DND-41 (cell line): Measurements from ENCODE around the gene CARMIL3.
A peak's percentile ranks its signal among the peaks of the same experiment; 100 is the strongest.

Source experiments
- ATAC-seq: fragments of 200-7000 bp; cut with Tn5 transposase; 3 replicates; pipeline ENCODE4 v1.9.1; 2021; ENCODE audit warnings: low read depth; ENCODE audit not compliant: insufficient read depth
- DNase-seq: peaks from one replicate; pipeline ENCODE4 v3.0.0-alpha.2; 2020
- H2AFZ ChIP-seq: 2 replicates; pipeline ENCODE4 v1.6.0; 2012; ENCODE audit warnings: low read depth, low read length
- H3K27ac ChIP-seq: 2 replicates; pipeline ENCODE4 v1.5.1; 2012; ENCODE audit warnings: low read length, inconsistent platforms
- H3K27me3 ChIP-seq: fragments of 200-600 bp; sonication (generic); 2 replicates; pipeline ENCODE4 v1.6.0; 2012; ENCODE audit warnings: low read length, mild to moderate bottlenecking, inconsistent platforms; ENCODE audit not compliant: insufficient read depth, poor library complexity
- H3K36me3 ChIP-seq: 2 replicates; pipeline ENCODE4 v1.5.1; 2012; ENCODE audit warnings: low read length, inconsistent platforms; ENCODE audit not compliant: insufficient read depth
- H3K4me1 ChIP-seq: 2 replicates; pipeline ENCODE4 v1.5.1; 2012; ENCODE audit warnings: mild to moderate bottlenecking, low read length; ENCODE audit not compliant: insufficient read depth
- H3K4me2 ChIP-seq: 2 replicates; pipeline ENCODE4 v1.6.0; 2012; ENCODE audit warnings: mild to moderate bottlenecking, moderate library complexity, low read length, inconsistent platforms; ENCODE audit not compliant: insufficient read depth
- H3K4me3 ChIP-seq, 2 experiments: fragments of 200-600 bp in 1 of 2; shearing (Covaris generic) in 1 of 2; 2 replicates each; pipeline ENCODE4 v1.5.1; 2012 to 2016; ENCODE audit warnings: inconsistent platforms in 2 of 2, low read length in 2 of 2, mild to moderate bottlenecking in 2 of 2, low read depth in 1 of 2, moderate library complexity in 1 of 2
- H3K79me2 ChIP-seq: 2 replicates; pipeline ENCODE4 v1.6.0; 2012; ENCODE audit warnings: low read length, inconsistent platforms; ENCODE audit not compliant: insufficient read depth
- H3K9ac ChIP-seq: 2 replicates; pipeline ENCODE4 v1.6.0; 2012; ENCODE audit warnings: low read depth, mild to moderate bottlenecking, inconsistent platforms, low read length, moderate library complexity
- H3K9me3 ChIP-seq: 2 replicates; pipeline ENCODE4 v1.5.1; 2012; ENCODE audit warnings: low read length, moderate library complexity, mild to moderate bottlenecking, inconsistent platforms; ENCODE audit not compliant: insufficient read depth, severe bottlenecking
- H4K20me1 ChIP-seq: 2 replicates; pipeline ENCODE4 v1.6.0; 2012; ENCODE audit warnings: low read length; ENCODE audit not compliant: insufficient read depth
- CTCF ChIP-seq: IDR thresholded peaks from 2 replicates; pipeline ENCODE4 v1.5.1; 2012; ENCODE audit warnings: borderline replicate concordance, low read length, moderate library complexity, mild to moderate bottlenecking; ENCODE audit not compliant: poor library complexity, severe bottlenecking; ENCODE audit errors: extremely low read depth
- EZH2 ChIP-seq: IDR thresholded peaks from 3 replicates; pipeline ENCODE4 v1.6.1; 2012; ENCODE audit warnings: borderline replicate concordance, low read depth, mild to moderate bottlenecking, moderate library complexity, low read length, inconsistent platforms; ENCODE audit not compliant: severe bottlenecking

Gene CARMIL3

GRCh38 chr14:24108336-24108874 lies 56.6 kb downstream of the CARMIL3 start:
- H3K9ac ChIP-seq: peak overlapping the region; percentile 37; the same call in 1 of the 2 replicates
- no peak for DNase-seq
- no peak for TF ChIP-seq CTCF
- no peaks in the 10 kb centered on the region for H3K27me3 ChIP-seq
- H2AFZ ChIP-seq: peak overlapping the region; percentile 60
- H4K20me1 ChIP-seq: no peaks in the 10 kb centered on the region
- peaks cover 15% of the 10 kb centered on the region for H3K4me1 ChIP-seq
- H3K9me3 ChIP-seq: no peaks in the 10 kb centered on the region
- H3K79me2 ChIP-seq: peaks cover 2% of the 10 kb centered on the region
- peaks cover 6% of the 10 kb centered on the region for H3K36me3 ChIP-seq
- peak overlapping the region; percentile 25; the same call in 1 of the 2 replicates for H3K4me2 ChIP-seq
- no peak overlapping the region for H3K4me3 ChIP-seq
- H3K27ac ChIP-seq: peak overlapping the region; percentile 82
- no peak for ATAC-seq

- TF ChIP-seq CTCF (no peak), EZH2 (no peak)
- ATAC-seq: no peak
- no peak for DNase-seq
- no peak overlapping the region for H3K9ac ChIP-seq
- no peaks in the 10 kb centered on the region for H3K9me3 ChIP-seq
- no peaks in the 10 kb centered on the region for H3K36me3 ChIP-seq
- H3K4me3 ChIP-seq: no peak overlapping the region
- H4K20me1 ChIP-seq: no peaks in the 10 kb centered on the region
- peaks cover 6% of the 10 kb centered on the region for H3K79me2 ChIP-seq
- no peak overlapping the region for H3K27ac ChIP-seq
- H3K4me1 ChIP-seq: peaks cover 16% of the 10 kb centered on the region
- no peaks in the 10 kb centered on the region for H3K27me3 ChIP-seq
- no peak overlapping the region for H3K4me2 ChIP-seq
- no peak overlapping the region; the same call in 1 of the 2 replicates for H2AFZ ChIP-seq
These were observed 58.3 kb downstream of the CARMIL3 start for GRCh38 chr14:24110060-24110459.

GRCh38 chr14:24110523-24110922 lies 58.7 kb downstream of the CARMIL3 start:
- H2AFZ ChIP-seq: no peak overlapping the region
- DNase-seq (no peak), ATAC-seq (no peak)
- no peak overlapping the region for H3K4me3 ChIP-seq
- TF ChIP-seq CTCF (no peak), EZH2 (no peak)
- no peak overlapping the region for H3K27ac ChIP-seq
- peaks cover 10% of the 10 kb centered on the region for H3K79me2 ChIP-seq
- no peaks in the 10 kb centered on the region for H3K36me3 ChIP-seq
- H3K4me1 ChIP-seq: peaks cover 20% of the 10 kb centered on the region
- no peak overlapping the region for H3K4me2 ChIP-seq
- H3K27me3 ChIP-seq: no peaks in the 10 kb centered on the region
- no peak overlapping the region for H3K9ac ChIP-seq
- no peaks in the 10 kb centered on the region for H4K20me1 ChIP-seq
- no peaks in the 10 kb centered on the region for H3K9me3 ChIP-seq
